Kasumi-1 (cell line): ENCODE measurements around the gene CACNA1G.
A peak's percentile ranks its signal among the peaks of the same experiment; 100 is the strongest.

ENCODE experiments used
- DNase-seq, 2 experiments: peaks; one replicate each; lab custom pipeline; 2025; lab: John Stamatoyannopoulos, UW

CACNA1G gene

DNA sequence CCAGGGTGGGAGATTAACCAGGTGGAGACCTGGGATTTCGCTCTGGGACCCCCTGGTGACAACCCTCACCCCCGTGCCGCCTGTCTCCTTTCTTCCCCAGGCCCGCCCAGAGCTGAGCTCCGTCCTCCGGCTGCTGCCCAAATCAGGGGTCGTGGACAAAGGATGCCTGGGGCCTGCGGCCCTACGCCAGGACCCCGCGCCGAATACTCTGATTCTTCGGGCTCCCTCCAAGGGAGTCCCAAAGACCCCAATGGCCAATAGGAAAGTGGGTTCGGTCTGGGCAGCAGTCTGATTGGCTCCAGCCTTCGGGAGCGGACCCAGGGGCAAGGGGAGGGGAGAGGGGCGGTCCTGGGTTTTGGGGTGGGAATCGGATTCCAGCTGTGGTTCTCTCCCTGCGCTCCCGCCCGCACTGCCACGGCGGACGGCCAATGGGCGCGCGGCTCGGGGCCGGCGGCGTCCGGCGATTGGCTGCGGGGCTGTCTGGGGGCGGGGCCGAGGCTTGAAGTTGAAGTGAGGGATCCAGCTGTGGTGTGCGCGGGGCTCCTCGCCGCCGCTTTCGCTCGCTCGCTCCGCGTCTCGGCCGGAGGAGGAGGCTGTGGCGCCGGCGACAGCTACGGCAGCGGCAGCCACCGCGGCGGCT, at the start of gene CACNA1G:
CACNA1G (plus strand) TSS at position 531 of the 640 bp plus-strand sequence. CDS start 745 bp downstream, outside the sequence.
- peak; percentile 87 to 91 for DNase-seq

DNA sequence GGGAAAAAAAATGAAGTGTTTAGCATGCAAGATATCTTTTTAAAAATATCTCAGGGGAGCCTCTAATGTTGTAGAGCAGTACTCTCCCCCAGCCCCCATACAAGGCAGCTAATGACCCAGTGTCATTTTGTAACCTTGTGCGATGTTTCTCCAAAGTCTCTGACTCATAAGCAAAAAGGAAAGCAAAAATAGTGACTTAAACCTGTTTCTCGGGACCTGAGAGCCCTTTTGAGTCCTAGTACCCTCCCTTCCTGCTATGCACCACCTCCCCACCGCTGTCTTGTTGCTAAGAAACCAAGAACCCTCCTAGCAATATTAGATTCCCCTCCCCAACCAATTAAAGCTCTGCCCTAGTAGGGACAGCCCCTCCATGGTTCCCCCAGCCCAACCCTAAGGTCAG, 49.5 kb upstream of the CACNA1G start:
- DNase-seq = no peak

DNA sequence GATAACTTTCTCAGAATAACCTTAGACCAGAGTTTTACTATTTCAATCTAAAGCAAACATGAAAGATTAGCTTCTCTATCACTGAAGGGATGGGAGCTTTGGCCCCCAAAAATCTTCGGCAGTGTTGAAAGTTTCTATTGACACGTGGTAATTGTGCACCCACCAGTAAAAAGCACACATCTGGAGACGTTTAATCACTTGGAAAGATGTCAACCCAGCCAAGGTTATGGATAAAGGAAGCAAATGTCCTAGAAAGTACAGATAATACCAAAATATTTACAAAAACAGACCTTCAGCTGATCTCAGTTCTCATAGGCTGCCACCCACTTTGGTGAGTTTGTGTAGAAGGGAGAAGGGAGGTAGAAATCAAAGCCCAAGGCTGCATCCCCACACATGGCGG, 47.0 kb upstream of the CACNA1G start:
- no peak for DNase-seq

- no peak for DNase-seq
Measured at GRCh38 chr17:50514388-50514787, 46.1 kb upstream of the CACNA1G start.

GRCh38 chr17:50514936-50515702, 45.4 kb upstream of the CACNA1G start:
- DNase-seq = peak in 1 of 2 experiments; percentile 17

GRCh38 chr17:50517011-50517410, 43.5 kb upstream of the CACNA1G start:
- no peak for DNase-seq

- no peak for DNase-seq
Measured at GRCh38 chr17:50517504-50518383, 42.8 kb upstream of the CACNA1G start.

- no peak for DNase-seq
Measured at GRCh38 chr17:50518384-50519023, 42.0 kb upstream of the CACNA1G start.

DNA sequence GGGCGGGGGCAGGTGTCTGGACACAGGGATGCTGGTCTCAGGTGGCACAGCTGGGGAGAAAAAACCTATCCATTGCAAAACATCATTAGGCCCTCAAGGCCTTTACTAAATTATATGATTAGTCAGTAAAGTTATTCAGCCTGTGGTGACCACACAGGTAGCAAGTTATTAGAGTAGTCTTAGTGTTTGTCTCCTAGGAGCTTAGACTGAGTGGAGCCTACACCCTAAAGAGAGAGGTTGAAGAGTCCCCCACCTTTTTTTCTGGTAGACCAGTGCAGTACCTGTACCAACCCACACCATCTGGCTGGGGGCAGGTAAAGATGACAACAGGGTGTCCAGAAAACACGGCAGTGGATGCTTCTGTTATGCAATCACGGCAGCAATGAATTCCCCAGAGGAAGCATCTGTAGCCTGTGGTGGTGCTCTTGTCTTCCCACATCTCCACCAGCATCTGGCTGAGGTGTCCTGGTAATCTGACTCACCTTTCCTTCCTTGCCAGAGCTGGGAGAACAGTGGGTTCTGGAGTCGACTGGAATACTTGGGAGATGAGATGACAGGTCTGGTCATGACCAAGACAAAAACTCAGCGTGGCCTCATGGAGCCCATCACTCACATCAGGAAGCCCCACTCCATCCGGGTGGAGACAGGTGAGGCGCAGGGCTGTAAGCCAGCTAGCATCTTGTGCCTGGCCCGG, 41.2 kb upstream of the CACNA1G start:
- no peak for DNase-seq

DNA sequence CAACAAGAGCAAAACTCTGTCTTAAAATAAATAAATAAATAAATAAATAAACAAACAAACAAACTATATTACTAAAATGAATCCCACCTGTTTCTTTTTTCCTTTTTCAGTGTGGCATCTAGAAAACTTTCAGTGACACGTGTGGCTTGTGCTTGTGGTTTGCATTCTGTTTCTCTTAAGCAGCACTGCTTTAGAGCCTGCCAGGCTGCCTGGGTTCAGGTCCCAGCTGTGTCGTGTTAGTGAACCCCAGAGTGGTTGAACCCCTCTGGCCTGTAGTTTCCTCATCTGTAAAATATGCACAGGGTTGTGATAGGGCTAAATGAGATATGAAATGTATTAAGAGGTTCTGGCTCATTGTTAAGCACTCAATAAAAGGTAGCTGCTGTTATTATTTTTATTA, 40.0 kb upstream of the CACNA1G start:
- DNase-seq = no peak

GRCh38 chr17:50521514-50521913, 39.0 kb upstream of the CACNA1G start:
- no peak for DNase-seq

DNA sequence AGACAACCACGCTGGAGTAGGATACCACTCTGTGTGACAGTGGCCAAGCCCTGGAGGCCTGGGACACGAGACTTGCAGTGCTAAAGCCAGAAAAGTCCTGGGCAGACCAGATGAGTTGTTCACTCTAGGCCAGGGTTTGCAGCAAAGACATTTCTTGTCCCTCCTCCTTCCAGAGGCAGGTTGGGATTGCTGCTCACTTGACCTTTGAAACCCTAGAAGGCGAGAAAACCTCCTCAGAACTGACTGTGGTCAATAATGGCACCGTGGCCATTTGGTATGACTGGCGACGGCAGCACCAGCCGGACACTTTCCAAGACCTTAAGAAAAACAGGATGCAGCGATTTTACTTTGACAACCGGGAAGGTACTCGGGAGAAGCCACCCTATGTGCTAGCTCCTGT, 37.7 kb upstream of the CACNA1G start:
- DNase-seq = no peak

DNA sequence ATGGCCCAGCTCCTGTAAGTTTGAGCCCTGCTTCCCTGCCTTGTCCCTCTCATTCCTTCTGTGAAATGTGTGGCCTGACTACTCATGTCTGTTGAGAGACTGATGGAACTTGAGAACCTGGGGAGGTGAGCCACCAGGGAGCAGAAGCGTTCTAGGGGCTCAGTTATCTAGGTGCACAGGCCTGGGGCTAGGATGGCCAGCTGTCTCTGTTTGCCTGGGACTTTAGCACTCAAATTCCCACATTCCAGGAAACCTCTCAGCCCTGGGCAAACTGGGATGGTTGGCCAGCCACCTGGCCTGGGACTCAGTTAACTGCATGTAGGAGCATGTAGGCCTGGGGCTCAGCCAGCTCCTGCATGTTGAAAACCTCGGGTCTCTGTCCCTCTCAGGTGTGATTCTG, 37.3 kb upstream of the CACNA1G start:
- DNase-seq = no peak

- no peak for DNase-seq
Measured at GRCh38 chr17:50524838-50525237, 35.7 kb upstream of the CACNA1G start.

DNA sequence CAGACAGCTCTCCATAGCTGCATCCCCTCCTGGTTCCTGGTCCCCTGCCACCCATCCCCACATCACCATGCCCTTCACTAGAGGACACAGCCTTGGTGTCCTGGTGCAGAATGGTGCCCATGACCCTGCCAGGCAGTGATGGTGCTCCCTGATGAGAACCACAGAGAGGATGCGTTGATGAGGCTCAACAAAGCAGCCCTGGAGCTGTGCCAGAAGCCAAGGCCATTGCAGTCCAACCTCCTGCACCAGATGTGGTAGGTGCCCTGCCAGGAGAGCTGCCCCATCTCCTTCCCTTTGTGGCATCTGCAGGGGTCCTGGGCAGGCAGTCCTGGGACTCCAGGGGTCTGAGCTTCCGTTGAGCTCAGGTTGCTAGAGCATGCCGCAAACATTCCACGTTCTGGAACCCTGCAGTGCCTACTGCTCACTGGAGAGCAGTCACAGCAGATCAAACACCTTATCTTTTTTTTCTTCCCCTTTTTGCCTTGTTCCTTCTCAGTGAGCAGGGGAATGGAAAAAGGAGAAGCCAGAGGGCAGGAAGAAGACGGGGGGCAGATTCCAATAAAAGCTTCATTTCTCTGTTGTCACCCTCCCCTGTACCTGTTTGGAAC, 33.3 kb upstream of the CACNA1G start:
- DNase-seq = peak; percentile 50 to 70

DNA sequence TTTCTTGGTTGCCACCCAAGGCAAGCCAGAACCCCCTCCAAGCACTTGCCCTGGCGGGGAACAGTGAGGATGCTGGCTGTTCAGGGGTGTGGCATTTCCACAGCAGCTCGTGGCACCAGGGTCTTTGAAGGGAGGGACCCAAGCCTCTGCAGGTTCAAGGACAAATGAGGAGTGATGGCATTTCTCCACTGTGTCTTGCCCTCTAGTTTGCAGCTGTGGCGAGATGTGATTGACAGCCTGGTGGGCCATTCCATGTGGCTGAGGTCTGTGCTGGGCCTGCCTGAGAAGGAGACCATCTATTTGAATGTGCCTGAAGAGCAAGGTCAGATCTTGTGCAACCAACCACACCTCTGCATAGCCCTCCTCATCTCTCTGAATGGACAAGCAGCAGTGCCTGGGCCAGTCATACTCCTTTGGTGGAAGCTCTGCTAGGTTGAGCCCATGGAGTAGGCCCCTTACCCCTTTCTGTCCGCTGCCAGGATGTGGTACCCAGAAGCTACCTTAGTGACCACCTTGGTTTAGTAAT, 32.5 kb upstream of the CACNA1G start:
- no peak for DNase-seq

GRCh38 chr17:50529849-50530248, 30.7 kb upstream of the CACNA1G start:
- no peak for DNase-seq

DNA sequence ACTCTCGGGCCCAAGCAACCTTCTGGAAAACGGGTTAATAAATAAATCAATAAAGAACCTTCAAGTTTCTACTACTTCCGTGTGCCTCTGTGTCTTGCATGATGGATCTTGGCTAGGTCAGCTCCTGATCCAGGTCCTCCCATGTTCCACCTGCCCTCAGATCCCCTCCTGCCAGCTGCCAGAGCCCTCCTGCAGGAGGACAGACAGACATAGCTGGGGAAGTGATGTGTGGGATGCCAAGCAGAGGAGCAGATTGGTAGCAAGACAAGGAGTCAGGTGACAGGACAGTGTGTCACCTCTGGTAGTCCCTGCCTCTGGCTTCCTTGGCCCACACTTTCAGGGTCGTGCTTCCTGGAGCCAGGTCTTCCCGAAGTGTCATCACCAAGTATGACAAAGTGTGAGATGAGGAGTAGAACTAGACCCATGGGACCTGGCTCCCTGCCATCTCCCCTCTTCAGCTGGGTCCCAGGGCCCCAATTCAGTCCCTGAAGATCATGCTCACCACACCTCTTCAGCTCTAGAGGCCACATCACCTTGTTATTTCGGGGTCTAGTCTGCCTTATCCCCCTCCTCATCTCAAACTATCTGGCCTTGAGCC, 29.0 kb upstream of the CACNA1G start:
- no peak for DNase-seq

DNA sequence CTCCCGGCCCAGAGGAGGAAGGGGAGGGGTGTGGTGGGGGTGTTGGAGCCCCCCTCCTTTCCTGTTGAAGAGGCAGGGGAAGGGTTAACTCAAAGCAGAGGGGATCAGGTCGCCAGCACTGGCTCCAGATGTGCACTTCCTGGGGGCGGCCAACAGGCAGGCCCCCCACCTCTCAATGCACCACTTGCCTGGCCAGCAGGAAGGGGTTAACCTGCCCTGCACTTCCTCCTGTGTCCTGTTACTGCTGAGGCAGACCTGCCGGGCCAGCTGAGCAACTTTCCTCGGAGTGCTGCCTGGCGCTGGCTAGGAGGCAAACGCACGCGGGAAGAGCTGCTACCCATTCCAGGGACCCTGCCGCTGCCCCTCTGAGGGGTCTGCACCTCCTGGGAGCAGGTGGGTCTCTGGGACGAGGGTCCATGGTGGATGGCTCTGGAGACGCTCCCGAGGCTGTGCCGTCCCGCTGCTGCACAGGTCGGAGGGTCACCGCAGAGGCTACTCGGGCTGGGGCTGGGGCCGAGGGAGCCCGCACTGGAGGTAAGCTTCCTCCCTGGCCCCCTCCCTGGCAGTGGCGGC, 28.0 kb upstream of the CACNA1G start, which contains the start of gene EPN3:
EPN3 (plus strand) TSS at position 284 of the 573 bp plus-strand sequence. CDS start 3,822 bp downstream, outside the sequence.
- DNase-seq = peak; percentile 28 to 43

DNA sequence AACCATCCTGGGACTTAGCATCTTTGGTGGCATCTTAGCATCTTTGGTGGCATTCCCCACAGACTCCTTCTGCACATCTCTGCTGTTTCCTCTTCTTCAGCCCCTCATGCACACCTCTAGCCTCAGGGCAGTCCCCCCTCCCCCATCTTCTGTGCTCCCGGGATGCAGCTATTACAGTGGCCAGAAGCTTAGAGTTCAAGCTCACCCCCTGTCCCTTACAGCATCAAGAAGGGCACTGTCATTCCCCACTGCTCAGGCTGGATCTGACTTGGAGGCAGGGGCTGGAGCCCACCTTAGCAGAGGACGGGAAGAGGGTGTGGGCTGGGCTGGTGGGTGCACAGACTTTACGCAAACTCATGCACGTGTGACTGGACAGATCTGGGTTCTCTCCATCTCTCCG, 27.3 kb upstream of the CACNA1G start:
- no peak for DNase-seq
